HG02642 (cell line): Measurements from ENCODE around the gene ZNF253.
"Not testable (repeated sequence)": the region's sequence is repeated elsewhere in the genome, so short reads cannot be mapped to it uniquely, and the experiment has no call there.

Experiments used
- ATAC-seq: cut with Tn5 transposase; IDR thresholded peaks from one replicate; pipeline ENCODE4 v1.9.1; 2021; ENCODE audit warnings: mild to moderate bottlenecking; ENCODE audit not compliant: unreplicated experiment, poor library complexity

The ZNF253 gene

DNA sequence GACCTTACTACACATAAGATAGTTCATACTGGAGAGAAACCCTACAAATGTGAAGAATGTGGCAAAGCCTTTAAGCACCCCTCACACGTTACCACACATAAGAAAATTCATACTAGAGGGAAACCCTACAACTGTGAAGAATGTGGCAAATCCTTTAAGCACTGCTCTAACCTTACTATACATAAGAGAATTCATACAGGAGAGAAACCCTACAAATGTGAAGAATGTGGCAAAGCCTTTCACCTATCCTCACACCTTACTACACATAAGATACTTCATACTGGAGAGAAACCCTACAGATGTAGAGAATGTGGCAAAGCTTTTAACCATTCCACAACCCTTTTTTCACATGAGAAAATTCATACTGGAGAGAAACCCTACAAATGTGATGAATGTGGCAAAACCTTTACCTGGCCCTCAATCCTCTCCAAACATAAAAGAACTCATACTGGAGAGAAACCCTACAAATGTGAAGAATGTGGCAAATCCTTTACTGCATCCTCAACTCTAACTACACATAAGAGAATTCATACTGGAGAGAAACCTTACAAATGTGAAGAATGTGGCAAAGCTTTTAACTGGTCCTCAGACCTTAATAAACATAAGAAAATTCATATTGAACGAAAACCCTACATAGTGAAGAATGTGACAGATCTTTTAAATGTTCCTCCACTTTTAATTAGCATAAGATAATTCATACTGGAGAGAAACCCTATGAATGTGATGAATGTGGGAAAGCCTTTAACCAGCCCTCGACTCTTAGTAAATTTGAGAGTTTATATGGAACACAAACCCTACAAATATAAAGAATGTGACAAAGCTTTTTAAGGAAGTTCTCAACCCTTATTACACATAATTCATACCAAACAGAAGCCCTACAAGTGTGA is 26.6 kb downstream of the ZNF253 start:
- ATAC-seq = not testable (repeated sequence)

DNA sequence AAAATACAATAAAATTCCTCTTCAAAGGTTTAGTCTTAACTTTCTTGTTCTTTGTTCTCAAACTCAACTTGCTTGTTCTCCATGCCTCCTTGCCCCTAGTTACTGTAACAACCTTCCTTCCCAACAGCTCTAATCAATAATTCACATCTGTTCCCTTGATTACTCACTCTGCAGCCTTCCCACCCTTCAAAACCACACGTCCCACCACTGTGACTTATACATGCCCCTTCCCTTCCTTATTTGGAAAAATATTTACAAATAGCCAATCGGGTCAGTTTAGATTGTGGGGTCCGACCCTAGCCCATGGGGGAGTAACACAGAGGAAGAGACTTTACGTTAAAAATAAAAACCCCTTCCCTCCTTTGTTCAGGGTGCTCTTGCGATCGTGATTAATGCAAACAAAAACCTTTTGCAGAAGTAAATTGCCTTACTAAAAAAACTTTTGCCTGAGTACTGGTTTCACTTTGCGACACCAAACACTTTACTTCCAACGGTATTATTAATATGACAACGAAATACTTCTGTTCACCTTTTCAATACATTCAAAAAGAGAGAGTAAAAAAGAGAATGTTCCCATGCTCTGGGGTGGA is 34.6 kb downstream of the ZNF253 start:
- peak; percentile 8 for ATAC-seq

DNA sequence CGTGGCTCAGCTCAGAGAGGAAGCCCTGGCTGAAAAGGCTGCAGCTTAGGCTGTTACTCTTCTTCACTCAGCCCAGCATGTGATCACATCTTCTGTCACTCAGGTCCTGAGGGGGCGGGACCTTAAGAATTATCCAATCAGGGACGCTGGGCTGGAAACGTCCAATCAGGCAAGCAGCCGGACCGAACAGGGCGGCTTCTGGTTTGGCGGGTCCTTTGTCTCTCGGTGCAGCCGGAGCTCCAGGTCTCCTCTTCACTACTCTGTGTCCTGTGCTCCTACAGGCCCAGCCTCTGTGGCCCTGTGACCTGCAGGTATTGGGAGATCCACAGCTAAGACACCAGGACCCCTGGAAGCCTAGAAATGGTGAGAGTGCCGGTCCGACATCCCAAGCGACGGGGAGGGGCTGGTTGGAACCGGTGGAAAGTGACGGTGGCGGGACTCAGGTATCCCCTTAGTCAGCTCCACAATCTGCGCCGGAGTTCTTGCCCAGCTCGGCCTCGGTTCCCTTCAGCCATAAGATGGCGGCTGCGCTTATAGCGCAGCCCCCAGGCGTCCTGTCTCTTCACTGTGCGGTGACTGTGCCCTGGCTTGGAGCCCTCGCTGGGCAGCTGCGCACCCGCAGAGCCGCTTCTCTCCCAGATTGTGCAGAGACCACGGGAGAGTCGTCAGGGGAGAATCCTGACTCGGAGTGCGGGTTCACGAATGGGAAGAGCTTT is 35.2 kb downstream of the ZNF253 start, which contains the start of gene ZNF93:
Gene ZNF93, plus strand, starts transcription at position 218 of the 716 bp plus-strand sequence. Its CDS starts 143 bp downstream, at position 361.
- peak; percentile 96 for ATAC-seq

DNA sequence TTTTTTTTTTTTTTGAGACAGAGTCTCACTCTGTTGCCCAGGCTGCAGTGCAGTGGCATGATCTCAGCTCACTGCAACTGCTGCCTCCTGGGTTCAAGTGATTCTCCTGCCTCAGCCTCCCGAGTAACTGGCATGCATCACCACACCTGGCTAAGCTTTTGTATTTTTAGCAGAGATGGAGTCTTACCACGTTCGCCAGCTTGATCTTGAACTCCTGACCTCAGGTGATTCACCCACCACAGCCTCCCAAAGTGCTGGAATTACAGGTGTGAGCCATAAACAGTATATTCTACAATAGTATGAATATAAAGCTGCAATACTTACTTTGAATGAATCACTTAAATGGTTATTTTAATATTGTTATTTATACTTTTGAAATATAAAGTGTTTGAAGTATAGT is 41.9 kb downstream of the ZNF253 start:
- ATAC-seq = not testable (repeated sequence)

DNA sequence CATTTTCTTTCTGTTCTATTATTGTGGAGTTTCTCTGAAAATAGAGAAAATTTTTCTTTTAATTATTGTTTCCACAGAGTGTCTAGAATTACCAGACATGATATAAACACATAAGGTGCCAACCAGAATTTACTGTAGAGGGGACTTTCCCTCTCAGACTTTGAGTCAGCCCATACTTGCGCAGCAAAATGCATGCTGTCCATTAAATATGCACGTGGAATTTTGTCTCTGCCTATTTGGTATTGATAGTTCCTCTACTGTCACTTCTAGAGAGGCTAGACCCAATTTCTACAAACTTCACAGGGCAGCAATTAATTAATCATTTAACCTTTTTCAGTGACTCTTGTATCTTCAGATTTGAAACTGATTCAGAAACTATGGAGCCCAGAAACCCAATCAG is 44.0 kb downstream of the ZNF253 start:
- ATAC-seq = no peak

DNA sequence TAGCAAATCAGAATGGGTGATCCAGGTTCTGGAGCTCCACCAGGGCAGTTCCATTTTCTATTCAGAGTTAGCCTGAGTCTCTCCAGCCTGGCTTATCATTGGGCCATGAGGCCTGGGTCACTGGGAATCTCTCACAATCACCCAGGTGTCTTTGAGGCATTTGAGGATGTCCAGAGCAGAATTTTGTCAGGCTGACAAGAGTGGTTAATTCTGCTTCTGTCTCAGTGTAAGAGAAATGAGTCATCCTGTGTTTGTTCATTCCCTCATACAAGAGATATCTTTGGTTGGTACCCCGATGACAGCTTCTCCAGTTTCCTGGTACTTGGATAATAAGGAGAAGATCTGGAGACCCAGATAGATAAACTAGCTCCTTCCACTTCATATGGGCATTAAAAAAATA is 45.5 kb downstream of the ZNF253 start:
- ATAC-seq = no peak

DNA sequence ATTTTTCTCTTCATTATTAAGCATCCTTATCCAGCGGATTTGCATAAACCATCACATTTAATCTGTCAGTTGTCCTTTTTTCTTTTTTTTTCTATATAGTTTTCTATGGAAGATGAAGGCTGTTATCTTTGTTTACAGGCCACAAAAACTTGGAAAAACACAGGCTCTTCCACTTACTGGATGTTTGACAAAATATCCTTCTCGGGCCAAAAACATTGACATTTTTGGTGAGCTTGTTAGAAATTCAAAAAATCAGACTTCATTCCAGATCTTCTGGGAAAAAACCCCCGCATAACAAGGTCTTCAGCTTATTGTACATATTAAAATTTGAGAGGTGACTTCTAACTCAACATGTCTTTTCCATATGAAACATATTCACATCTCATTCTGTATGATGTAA is 48.9 kb downstream of the ZNF253 start:
- ATAC-seq = no peak

DNA sequence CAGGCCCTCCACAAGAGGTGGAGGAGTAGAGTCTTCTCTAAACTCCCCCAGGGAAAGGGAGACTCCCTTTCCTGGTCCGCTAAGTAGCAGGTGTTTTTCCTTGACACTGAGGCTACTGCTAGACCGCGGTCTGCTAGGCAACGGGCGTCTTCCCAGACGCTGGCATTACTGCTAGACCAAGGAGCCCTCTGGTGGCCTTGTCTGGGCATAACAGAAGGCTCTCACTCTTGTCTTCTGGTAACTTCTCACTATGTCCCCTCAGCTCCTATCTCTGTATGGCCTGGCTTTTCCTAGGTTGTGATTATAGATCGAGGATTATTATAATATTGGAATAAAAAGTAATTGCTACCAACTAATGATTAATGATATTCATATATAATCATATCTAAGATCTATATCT is 64.7 kb downstream of the ZNF253 start:
- ATAC-seq = not testable (repeated sequence)

DNA sequence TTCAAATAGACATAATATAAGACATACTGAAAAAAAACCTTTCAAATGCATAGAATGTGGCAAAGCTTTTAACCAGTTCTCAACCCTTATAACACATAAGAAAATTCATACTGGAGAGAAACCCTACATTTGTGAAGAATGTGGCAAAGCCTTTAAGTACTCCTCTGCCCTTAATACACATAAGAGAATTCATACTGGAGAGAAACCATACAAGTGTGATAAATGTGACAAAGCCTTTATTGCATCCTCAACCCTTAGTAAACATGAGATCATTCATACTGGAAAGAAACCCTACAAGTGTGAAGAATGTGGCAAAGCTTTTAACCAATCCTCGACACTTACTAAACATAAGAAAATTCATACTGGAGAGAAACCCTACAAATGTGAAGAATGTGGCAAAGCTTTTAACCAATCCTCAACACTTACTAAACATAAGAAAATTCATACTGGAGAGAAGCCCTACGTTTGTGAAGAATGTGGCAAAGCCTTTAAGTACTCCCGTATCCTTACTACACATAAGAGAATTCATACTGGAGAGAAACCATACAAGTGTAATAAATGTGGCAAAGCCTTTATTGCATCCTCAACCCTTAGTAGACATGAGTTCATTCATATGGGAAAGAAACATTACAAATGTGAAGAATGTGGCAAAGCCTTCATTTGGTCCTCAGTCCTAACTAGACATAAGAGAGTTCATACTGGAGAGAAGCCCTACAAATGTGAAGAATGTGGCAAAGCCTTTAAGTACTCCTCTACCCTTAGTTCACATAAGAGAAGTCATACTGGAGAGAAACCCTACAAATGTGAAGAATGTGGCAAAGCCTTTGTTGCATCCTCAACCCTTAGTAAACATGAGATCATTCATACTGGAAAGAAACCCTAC is 68.0 kb downstream of the ZNF253 start:
- not testable (repeated sequence) for ATAC-seq

DNA sequence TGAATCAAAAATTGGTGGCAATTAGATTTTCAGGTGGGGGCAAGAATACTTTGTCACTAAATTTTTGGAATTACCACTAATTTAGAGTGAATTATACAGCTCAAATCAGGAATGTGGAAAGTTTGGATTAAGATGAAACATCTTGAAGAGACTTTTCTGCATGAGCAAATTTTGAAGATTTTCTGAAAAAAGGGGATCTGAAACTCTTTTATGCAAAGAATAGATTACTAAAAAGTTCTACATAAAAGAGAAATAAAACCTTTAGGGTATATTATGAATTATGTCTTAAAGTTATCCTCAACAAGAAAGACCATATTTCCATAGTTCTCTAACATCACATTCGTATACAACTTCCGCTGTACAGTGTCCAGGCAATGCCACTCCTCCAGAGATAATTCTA is 71.7 kb downstream of the ZNF253 start:
- no peak for ATAC-seq

DNA sequence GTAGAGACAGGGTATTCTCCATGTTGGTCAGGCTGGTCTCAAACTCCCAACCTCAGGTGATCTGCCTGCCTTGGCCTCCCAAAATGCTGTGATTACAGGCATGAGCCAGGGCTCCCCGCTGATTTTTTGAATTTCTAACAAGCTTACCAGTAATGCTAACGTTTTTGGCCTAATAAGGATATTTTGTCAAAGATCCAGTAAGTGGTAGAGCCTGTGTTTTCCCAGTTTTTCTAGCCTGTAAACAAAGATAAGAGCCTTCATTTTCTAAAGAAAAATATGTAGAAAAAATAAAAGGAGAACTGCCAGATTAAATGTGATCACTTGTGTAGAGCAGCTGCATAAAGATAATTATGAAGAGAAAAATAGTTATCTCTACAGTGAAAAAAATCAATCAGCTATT is 72.8 kb downstream of the ZNF253 start:
- no peak for ATAC-seq

DNA sequence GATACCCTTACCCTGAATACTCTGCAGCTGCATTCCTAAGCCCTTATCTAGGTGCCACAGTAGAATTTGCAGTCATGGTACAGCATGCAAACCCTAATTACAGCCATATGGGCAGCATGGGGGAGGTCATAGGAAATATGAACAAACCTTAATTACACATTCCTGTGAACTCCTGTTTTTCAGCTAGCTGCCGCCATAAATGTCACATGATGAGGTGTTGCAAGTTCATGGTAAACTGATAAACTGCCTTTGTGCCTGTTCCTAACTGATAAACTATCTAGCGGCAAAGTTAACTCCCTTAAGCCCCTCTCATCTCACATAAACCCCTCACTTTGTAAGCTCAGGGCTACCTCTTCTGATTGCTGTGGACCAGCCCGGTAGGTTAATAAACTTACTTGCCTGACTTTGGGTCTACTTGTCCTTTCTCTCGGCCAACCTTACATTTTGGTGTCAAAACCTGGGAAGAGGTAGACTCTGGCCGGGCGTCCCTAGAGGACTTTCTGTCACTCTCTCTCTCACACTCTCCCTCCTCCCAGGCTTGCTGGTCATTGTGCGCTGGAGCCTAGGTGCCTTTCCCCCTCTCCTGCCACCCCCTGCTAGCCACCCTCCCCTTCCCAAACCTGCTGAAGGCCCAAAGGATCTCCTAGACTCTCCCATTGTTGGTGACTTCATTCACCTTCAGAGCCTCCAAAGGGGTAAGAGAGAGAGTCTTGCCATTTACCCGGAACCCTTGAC is 78.3 kb downstream of the ZNF253 start:
- no peak for ATAC-seq
